HEK293T (cell line): Measurements from ENCODE around the gene PRDM10.

Experiments used
- CTCF ChIA-PET: fragments of 350-600 bp; formaldehyde crosslinking; extraction: SDS; loops from one replicate; lab custom pipeline; 2021; ENCODE audit warnings: antibody characterized with exemption, inconsistent platforms; lab: Yijun Ruan, JAX
- POLR2A ChIA-PET: fragments of 350-600 bp; formaldehyde crosslinking; extraction: SDS; loops from one replicate; lab custom pipeline; 2020; ENCODE audit warnings: antibody characterized with exemption, inconsistent platforms; lab: Yijun Ruan, JAX
- DNase-seq: peaks from one replicate; pipeline ENCODE4 v3.0.0; 2012; ENCODE audit warnings: mixed read lengths; ENCODE audit errors: extremely low spot score
- ARNT ChIP-seq: fragments of 450-650 bp; IDR thresholded peaks from 2 replicates; pipeline ENCODE4 v1.6.1; 2017; ENCODE audit warnings: mild to moderate bottlenecking
- BHLHE40 ChIP-seq: fragments of 450-650 bp; IDR thresholded peaks from 2 replicates; pipeline ENCODE4 v1.6.1; 2016; ENCODE audit warnings: mild to moderate bottlenecking, moderate library complexity, borderline replicate concordance
- CTBP1 ChIP-seq: fragments of 450-650 bp; IDR thresholded peaks from 2 replicates; pipeline ENCODE4 v1.6.1; 2016; ENCODE audit warnings: borderline replicate concordance
- ELF4 ChIP-seq: fragments of 450-650 bp; IDR thresholded peaks from 2 replicates; pipeline ENCODE4 v1.6.1; 2017; ENCODE audit warnings: antibody characterized with exemption
- FOXA1 ChIP-seq: fragments of 450-650 bp; IDR thresholded peaks from 2 replicates; pipeline ENCODE4 v1.6.1; 2016; ENCODE audit warnings: mild to moderate bottlenecking
- FOXK2 ChIP-seq: fragments of 450-650 bp; IDR thresholded peaks from 2 replicates; pipeline ENCODE4 v1.6.1; 2016; ENCODE audit warnings: mild to moderate bottlenecking
- FOXM1 ChIP-seq: fragments of 450-650 bp; IDR thresholded peaks from 2 replicates; pipeline ENCODE4 v1.6.1; 2017; ENCODE audit warnings: mild to moderate bottlenecking, borderline replicate concordance
- HDGF ChIP-seq: fragments of 450-650 bp; IDR thresholded peaks from 2 replicates; pipeline ENCODE4 v1.6.1; 2017; ENCODE audit warnings: antibody characterized with exemption, borderline replicate concordance
- L3MBTL2 ChIP-seq: fragments of 450-650 bp; conservative IDR thresholded peaks from 2 replicates; pipeline ENCODE4 v1.6.1; 2016; ENCODE audit warnings: mild to moderate bottlenecking
- LEF1 ChIP-seq: fragments of 450-650 bp; IDR thresholded peaks from 2 replicates; pipeline ENCODE4 v1.6.1; 2017; ENCODE audit warnings: mild to moderate bottlenecking, borderline replicate concordance
- NFRKB ChIP-seq: fragments of 450-650 bp; IDR thresholded peaks from 2 replicates; pipeline ENCODE4 v1.6.1; 2016; ENCODE audit warnings: mild to moderate bottlenecking, moderate library complexity
- SP1 ChIP-seq: fragments of 450-650 bp; IDR thresholded peaks from 2 replicates; pipeline ENCODE4 v1.6.1; 2017
- SUZ12 ChIP-seq: fragments of 450-650 bp; IDR thresholded peaks from 2 replicates; pipeline ENCODE4 v1.6.1; 2016; ENCODE audit warnings: mild to moderate bottlenecking
- TARDBP ChIP-seq: fragments of 450-650 bp; IDR thresholded peaks from 2 replicates; pipeline ENCODE4 v1.6.1; 2016
- ZNF384 ChIP-seq: fragments of 450-650 bp; IDR thresholded peaks from 2 replicates; pipeline ENCODE4 v1.6.1; 2016
- TF ChIP-seq, protein P1 (sequence below): fragments of 450-650 bp; IDR thresholded peaks from 2 replicates; pipeline ENCODE4 v1.6.1; 2016

Gene PRDM10

DNA sequence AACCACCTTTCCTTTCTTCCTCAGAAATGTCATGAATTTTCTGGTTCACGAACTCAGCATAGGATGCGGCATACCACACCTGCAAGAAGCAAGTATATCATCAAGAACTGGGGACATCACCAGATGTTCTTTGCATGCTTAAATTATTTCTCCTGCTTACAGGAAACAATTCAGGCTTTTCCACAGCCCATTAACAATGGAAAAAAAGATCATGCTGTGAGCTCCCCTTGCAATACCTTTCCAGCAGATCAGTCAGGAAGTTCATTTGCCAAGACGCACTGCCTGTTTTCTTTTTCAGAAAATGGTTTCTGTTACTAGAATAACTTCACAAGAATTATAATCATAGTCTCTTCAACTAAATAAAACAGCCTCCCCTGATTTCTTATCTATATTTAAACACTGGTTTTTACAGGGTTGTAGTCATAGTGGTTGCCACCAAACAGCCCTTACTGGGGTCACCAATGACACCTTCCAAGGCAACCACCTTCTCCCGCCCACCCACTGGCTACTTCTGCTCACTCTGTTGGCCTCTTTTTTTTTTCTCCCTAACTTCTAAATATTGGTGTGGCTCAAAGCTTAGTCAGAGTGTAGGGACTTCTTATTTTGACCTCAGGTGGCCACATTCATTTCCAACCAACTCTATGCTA, 64.9 kb downstream of the PRDM10 start:
- ChIA-PET CTCF (no interaction called here), POLR2A (no interaction called here)
- no peak for DNase-seq
- no peak for TF ChIP-seq TARDBP
- TF ChIP-seq HDGF = no peak
- TF ChIP-seq ARNT = no peak
- no peak for TF ChIP-seq FOXK2
- TF ChIP-seq FOXA1 = no peak
- no peak for TF ChIP-seq CTBP1
- no peak for TF ChIP-seq FOXM1
- no peak for TF ChIP-seq SUZ12
- no peak for TF ChIP-seq NFRKB
- TF ChIP-seq LEF1 = no peak
- TF ChIP-seq ZNF384 = no peak
- TF ChIP-seq SP1 = no peak
- TF ChIP-seq, protein P1, sequence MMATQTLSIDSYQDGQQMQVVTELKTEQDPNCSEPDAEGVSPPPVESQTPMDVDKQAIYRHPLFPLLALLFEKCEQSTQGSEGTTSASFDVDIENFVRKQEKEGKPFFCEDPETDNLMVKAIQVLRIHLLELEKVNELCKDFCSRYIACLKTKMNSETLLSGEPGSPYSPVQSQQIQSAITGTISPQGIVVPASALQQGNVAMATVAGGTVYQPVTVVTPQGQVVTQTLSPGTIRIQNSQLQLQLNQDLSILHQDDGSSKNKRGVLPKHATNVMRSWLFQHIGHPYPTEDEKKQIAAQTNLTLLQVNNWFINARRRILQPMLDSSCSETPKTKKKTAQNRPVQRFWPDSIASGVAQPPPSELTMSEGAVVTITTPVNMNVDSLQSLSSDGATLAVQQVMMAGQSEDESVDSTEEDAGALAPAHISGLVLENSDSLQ = no peak
- TF ChIP-seq ELF4 = no peak
- TF ChIP-seq BHLHE40 = no peak
- TF ChIP-seq L3MBTL2 = no peak

DNA sequence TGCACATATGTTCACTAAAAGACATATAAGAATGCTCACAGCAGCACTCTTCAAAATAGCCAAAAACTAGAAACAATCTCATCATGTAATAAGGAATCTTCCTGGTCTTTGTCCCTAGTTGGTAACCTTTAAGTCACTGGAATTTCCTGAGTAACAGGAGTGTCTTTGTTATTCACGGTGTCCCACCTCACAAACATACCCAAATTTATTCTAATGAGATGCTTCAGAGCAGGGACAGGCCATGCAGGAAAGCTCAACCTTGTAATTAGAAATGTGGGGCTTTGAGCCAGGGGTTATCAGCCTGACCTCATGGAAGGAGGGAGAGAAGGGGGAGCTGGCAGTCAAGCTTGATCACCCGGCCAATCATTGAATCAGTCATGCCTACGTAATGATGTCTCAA, 66.9 kb downstream of the PRDM10 start:
- ChIA-PET POLR2A (no interaction called here), CTCF (no interaction called here)
- no peak for DNase-seq
- TF ChIP-seq HDGF = no peak
- no peak for TF ChIP-seq SUZ12
- TF ChIP-seq ZNF384 = no peak
- TF ChIP-seq L3MBTL2 = no peak
- TF ChIP-seq NFRKB = no peak
- TF ChIP-seq FOXA1 = no peak

- no peak for DNase-seq
- TF ChIP-seq ELF4 (no peak), LEF1 (no peak), FOXM1 (no peak), L3MBTL2 (no peak), TARDBP (no peak), SUZ12 (no peak), CTBP1 (no peak), ARNT (no peak), HDGF (no peak), BHLHE40 (no peak)
- TF ChIP-seq, protein P1 = no peak
- POLR2A ChIA-PET = no interaction called here
- CTCF ChIA-PET = no interaction called here
These were observed 68.7 kb downstream of the PRDM10 start for GRCh38 chr11:129933891-129934290.

DNA sequence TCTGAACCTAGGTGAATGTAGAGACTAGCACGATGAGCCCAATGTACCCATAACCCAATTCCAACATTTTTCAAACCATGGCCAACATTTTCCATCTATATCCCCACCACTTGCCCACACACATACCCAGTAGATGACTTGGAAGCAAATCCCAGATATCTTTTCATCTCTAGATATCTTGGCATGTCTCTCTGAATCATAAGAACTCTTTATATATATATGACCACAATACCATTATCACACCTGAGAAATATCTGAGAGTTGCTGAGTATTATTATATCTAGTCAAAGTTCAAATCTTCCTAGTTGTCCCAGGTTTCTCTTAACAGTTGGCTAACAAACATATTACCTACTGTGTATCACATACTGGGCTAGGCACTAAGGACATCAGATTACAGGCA, 69.4 kb downstream of the PRDM10 start:
- CTCF ChIA-PET = no interaction called here
- DNase-seq = no peak
- POLR2A ChIA-PET = no interaction called here
- no peak for TF ChIP-seq SUZ12
- TF ChIP-seq LEF1 = no peak
- TF ChIP-seq ZNF384 = no peak
- TF ChIP-seq BHLHE40 = no peak
- TF ChIP-seq ELF4 = no peak
- TF ChIP-seq ARNT = no peak
- no peak for TF ChIP-seq NFRKB
- no peak for TF ChIP-seq TARDBP
- no peak for TF ChIP-seq FOXK2
- TF ChIP-seq, protein P1 = no peak
- no peak for TF ChIP-seq FOXM1
- no peak for TF ChIP-seq SP1
- TF ChIP-seq FOXA1 = no peak
- no peak for TF ChIP-seq HDGF
- TF ChIP-seq L3MBTL2 = no peak

- POLR2A ChIA-PET = no interaction called here
- no peak for DNase-seq
- TF ChIP-seq TARDBP (no peak), LEF1 (no peak), SP1 (no peak), SUZ12 (no peak), BHLHE40 (no peak), FOXK2 (no peak), CTBP1 (no peak), FOXA1 (no peak), NFRKB (no peak)
- TF ChIP-seq, protein P1 = no peak
- CTCF ChIA-PET = no interaction called here
These were observed 70.1 kb downstream of the PRDM10 start for GRCh38 chr11:129932381-129933067.
